A673 (cell line): ENCODE measurements around the gene BACH2. TPM values are rescaled to one million over a fixed set of nuclear protein-coding genes. Genes with fewer than 3 reads are reported as not detected.

Experiments
- BruUV-seq: library from RNA; stranded (reverse); fragments of 400-500 nt; replicated peaks from 2 replicates; lab custom pipeline; 2021; lab: Mats Ljungman, UMichigan
- CTCF ChIA-PET: fragments of 300-600 bp; sonication (Branson Sonifier 250); formaldehyde crosslinking; loops from one replicate; lab custom pipeline; 2022; ENCODE audit warnings: antibody characterized with exemption; lab: Charles Lee
- POLR2A ChIA-PET: fragments of 300-600 bp; sonication (Branson Sonifier 250); formaldehyde crosslinking; loops from one replicate; lab custom pipeline; 2022; ENCODE audit warnings: antibody characterized with exemption; ENCODE audit not compliant: low non-redundant PET; lab: Charles Lee
- DNase-seq: peaks from one replicate; pipeline ENCODE4 v3.0.0-alpha.2; 2015; ENCODE audit warnings: low spot score
- H3K27ac ChIP-seq: fragments of 200-600 bp; sonication (generic); 2 replicates; pipeline ENCODE4 v1.5.1; 2016; ENCODE audit warnings: mixed run types, low read depth, mild to moderate bottlenecking, mixed read lengths, antibody characterized with exemption, low read length; ENCODE audit not compliant: poor library complexity, severe bottlenecking
- H3K27me3 ChIP-seq: fragments of 200-600 bp; sonication (generic); replicated peaks from 2 replicates; pipeline ENCODE4 v1.6.1; 2017; ENCODE audit warnings: mixed run types, low read depth, mild to moderate bottlenecking, mixed read lengths, antibody characterized with exemption, low read length; ENCODE audit not compliant: insufficient read depth, poor library complexity
- H3K36me3 ChIP-seq: fragments of 200-600 bp; sonication (generic); 2 replicates; pipeline ENCODE4 v1.6.1; 2016; ENCODE audit warnings: mixed run types, mild to moderate bottlenecking, mixed read lengths, antibody characterized with exemption, low read length; ENCODE audit not compliant: insufficient read depth, poor library complexity, severe bottlenecking
- H3K4me1 ChIP-seq: fragments of 200-600 bp; sonication (generic); 2 replicates; pipeline ENCODE4 v1.6.1; 2017; ENCODE audit warnings: mixed run types, mild to moderate bottlenecking, mixed read lengths, antibody characterized with exemption, low read length; ENCODE audit not compliant: insufficient read depth, poor library complexity, severe bottlenecking
- H3K4me3 ChIP-seq: fragments of 200-600 bp; sonication (generic); 2 replicates; pipeline ENCODE4 v1.5.1; 2016; ENCODE audit warnings: low read depth, mixed run types, mild to moderate bottlenecking, mixed read lengths, low read length; ENCODE audit not compliant: poor library complexity, severe bottlenecking
- H3K9me3 ChIP-seq: fragments of 200-600 bp; sonication (generic); 2 replicates; pipeline ENCODE4 v1.6.1; 2016; ENCODE audit warnings: mixed run types, low read depth, mild to moderate bottlenecking, mixed read lengths, antibody characterized with exemption, low read length; ENCODE audit not compliant: poor library complexity, severe bottlenecking
- CTCF ChIP-seq: fragments of 300-800, 200-600 bp; sonication (generic); conservative IDR thresholded peaks from 2 replicates; pipeline ENCODE4 v1.5.1; 2017; ENCODE audit warnings: low read depth, mild to moderate bottlenecking, antibody characterized with exemption, low read length, moderate library complexity, mixed read lengths
- EZH2 ChIP-seq: fragments of 200-600 bp; sonication (generic); IDR thresholded peaks from 2 replicates; pipeline ENCODE4 v1.6.1; 2017; ENCODE audit warnings: borderline replicate concordance, low read depth, mild to moderate bottlenecking, mixed read lengths, antibody characterized with exemption, low read length; ENCODE audit not compliant: poor library complexity, severe bottlenecking
- intact Hi-C: fragments of 100-400 bp; cut with micrococcal nuclease; formaldehyde crosslinking; loops from one replicate; pipeline ENCODE4 v1.10.0; 2022; ENCODE audit not compliant: unreplicated experiment
- total RNA-seq: library from RNA; stranded (reverse); gene quantifications from 2 replicates; pipeline ENCODE4 v1.2.3, GENCODE V29; 2021

Gene BACH2
- total RNA-seq, 1 experiment from 2014 or later = 0.37 TPM

GRCh38 chr6:90100059-90100665, 196.5 kb downstream of the BACH2 start:
- no peaks in the 10 kb centered on the region for H3K27me3 ChIP-seq
- peaks cover 7% of the 10 kb centered on the region for H3K4me1 ChIP-seq
- ChIA-PET CTCF (no interaction called here), POLR2A (no interaction called here)
- BruUV-seq = no TSS peak
- H3K4me3 ChIP-seq = no peak overlapping the region
- H3K27ac ChIP-seq = no peak overlapping the region
- intact Hi-C loops = no loop called here
- DNase-seq = no peak
- no peaks in the 10 kb centered on the region for H3K36me3 ChIP-seq
- no peaks in the 10 kb centered on the region for H3K9me3 ChIP-seq
- TF ChIP-seq CTCF (no peak), EZH2 (no peak)

GRCh38 chr6:90098627-90099026, 198.0 kb downstream of the BACH2 start:
- BruUV-seq = no TSS peak
- Histone ChIP-seq H3K4me1 (peaks cover 7% of the 10 kb centered on the region), H3K27me3 (no peaks in the 10 kb centered on the region), H3K36me3 (no peaks in the 10 kb centered on the region), H3K4me3 (no peak overlapping the region), H3K27ac (peak overlapping the region; percentile 33), H3K9me3 (no peaks in the 10 kb centered on the region)
- ChIA-PET CTCF (interaction anchor here (0.5 to 0.6 kb wide), 4 partner anchors 75 to 121 kb away, joined by 3 to 4 read pairs (median 4); no protein-coding TSS in a partner anchor), POLR2A (interaction anchor here (0.6 to 0.9 kb wide), 2 partner anchors 72 to 120 kb away, joined by 3 to 6 read pairs; no protein-coding TSS in a partner anchor)
- no peak for TF ChIP-seq CTCF
- TF ChIP-seq EZH2 = no peak
- intact Hi-C loops = loop anchor here (10.0 kb wide), 1 partner anchor 124 kb away; no protein-coding TSS in a partner anchor
- DNase-seq = no peak

DNA sequence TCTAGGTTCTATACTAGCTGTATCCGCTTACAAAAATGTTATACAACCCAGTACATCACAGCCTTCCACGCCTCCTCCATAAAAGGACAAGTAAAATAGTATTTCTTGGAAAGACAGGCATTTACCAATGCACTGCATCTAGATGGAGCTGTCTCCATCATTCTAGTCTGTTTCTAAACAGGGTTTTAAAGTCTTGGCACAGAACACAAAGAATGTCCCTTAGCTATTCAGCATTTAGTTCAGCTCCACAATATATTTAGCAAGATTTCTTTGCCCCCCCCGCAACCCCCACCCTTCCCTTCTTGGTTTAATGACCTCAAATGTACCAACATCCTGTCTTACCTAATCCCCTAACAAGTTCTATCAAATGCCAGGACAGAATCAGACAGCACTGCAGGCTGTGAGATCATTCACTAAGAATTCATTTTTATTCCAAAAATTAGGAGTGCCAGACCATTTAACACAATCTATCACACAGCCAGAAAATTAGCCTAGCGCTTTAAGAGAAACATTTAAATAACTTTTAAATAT, 198.6 kb downstream of the BACH2 start:
- peaks cover 7% of the 10 kb centered on the region for H3K4me1 ChIP-seq
- no TSS peak for BruUV-seq
- CTCF ChIA-PET = interaction anchor here (0.5 to 0.6 kb wide), 2 partner anchors 120 to 121 kb away, joined by 4 read pairs; no protein-coding TSS in a partner anchor
- no peaks in the 10 kb centered on the region for H3K27me3 ChIP-seq
- H3K4me3 ChIP-seq = no peak overlapping the region
- no peak for TF ChIP-seq EZH2
- TF ChIP-seq CTCF = peak; percentile 58
- POLR2A ChIA-PET = interaction anchor here (0.6 to 0.9 kb wide), 2 partner anchors 71 to 121 kb away, joined by 6 to 36 read pairs; no protein-coding TSS in a partner anchor
- H3K27ac ChIP-seq = peak overlapping the region; percentile 33
- H3K36me3 ChIP-seq = no peaks in the 10 kb centered on the region
- H3K9me3 ChIP-seq = no peaks in the 10 kb centered on the region
- intact Hi-C loops = loop anchor here (10.0 kb wide), 1 partner anchor 123 kb away; no protein-coding TSS in a partner anchor
- DNase-seq = peak; percentile 87
